Posterior vena cava (tissue), 2 donors: ENCODE data around the gene CTBS. TPM values are rescaled to one million over a fixed set of nuclear protein-coding genes. Genes with fewer than 3 reads are reported as not detected.

Source experiments
- DNase-seq: peaks from one replicate; pipeline ENCODE4 v3.0.0-alpha.2; 2020; ENCODE audit warnings: low spot score
- intact Hi-C, 2 donors: fragments of 100-400 bp; cut with DNase I; formaldehyde crosslinking; loops; one replicate each; pipeline versions ENCODE4 v1.14.1 to v1.14.2; 2022 to 2023
- long read RNA-seq, 2 donors: library from polyadenylated mRNA; unstranded; transcript quantifications; one replicate each; pipeline ENCODE4 v2.0.0, GENCODE V29; 2020 to 2021
- total RNA-seq, 2 donors: library from RNA; stranded (reverse); fragmentation: NEBNext Ultra II Directional; extraction: Animal tissue kit (Norgen Biotek cat#: 25700); gene quantifications; one replicate each; pipeline ENCODE4 v1.2.1, GENCODE V29; 2021
- donor health status: DM: yes; HTN: yes; CAD: no.
- donor health status: DM: yes; HTN: yes; CAD: no.

Gene CTBS
- total RNA-seq = 10 to 100 TPM; 20.5 to 23.5 TPM
- long read RNA-seq, donor 1, full-length matches to known transcripts = 5 of 13 reads
- long read RNA-seq, donor 1, partial matches to known transcripts = 4 of 13 reads
- long read RNA-seq, donor 1, other reads (novel, unspliced or antisense) = 4 of 13 reads
- long read RNA-seq, donor 2, full-length matches to known transcripts = 23 of 47 reads
- long read RNA-seq, donor 2, partial matches to known transcripts = 8 of 47 reads
- long read RNA-seq, donor 2, other reads (novel, unspliced or antisense) = 16 of 47 reads

GRCh38 chr1:84573967-84574842 lies at the start of gene CTBS:
Gene CTBS (minus strand): TSS chr1:84574440. CDS start chr1:84574415, 25 bp downstream.
- intact Hi-C loops = loop anchor here in 1 of 2 donors (10.0 kb wide), 1 partner anchor 69 kb away; the partner anchor contains the start of genes GNG5 and SPATA1
- peak; percentile 97 for DNase-seq

- intact Hi-C loops = no loop called here
- DNase-seq = peak; percentile 78
Measured at GRCh38 chr1:84621553-84621952, 47.3 kb upstream of the CTBS start.

- intact Hi-C loops = no loop called here
- DNase-seq = peak; percentile 93
Measured at GRCh38 chr1:84620720-84621313, 46.6 kb upstream of the CTBS start.

GRCh38 chr1:84619383-84620102 lies 45.3 kb upstream of the CTBS start:
- DNase-seq = no peak
- intact Hi-C loops = loop anchor here in 1 of 2 donors (10.0 kb wide), 1 partner anchor 165 kb away; no protein-coding TSS in a partner anchor

GRCh38 chr1:84617349-84617748 lies 43.1 kb upstream of the CTBS start:
- intact Hi-C loops = loop anchor here in 1 of 2 donors (10.0 kb wide), 1 partner anchor 163 kb away; no protein-coding TSS in a partner anchor
- no peak for DNase-seq

GRCh38 chr1:84615790-84616189 lies 41.5 kb upstream of the CTBS start:
- intact Hi-C loops = loop anchor here in 1 of 2 donors (10.0 kb wide), 1 partner anchor 161 kb away; no protein-coding TSS in a partner anchor
- DNase-seq = no peak

- intact Hi-C loops = loop anchor here in 1 of 2 donors (10.0 kb wide), 1 partner anchor 159 kb away; no protein-coding TSS in a partner anchor
- DNase-seq = no peak
Measured at GRCh38 chr1:84613887-84614286, 39.6 kb upstream of the CTBS start.

- DNase-seq = no peak
- intact Hi-C loops = loop anchor here in 1 of 2 donors (10.0 kb wide), 1 partner anchor 158 kb away; no protein-coding TSS in a partner anchor
Measured at GRCh38 chr1:84613026-84613425, 38.8 kb upstream of the CTBS start.

GRCh38 chr1:84611796-84612195 lies 37.6 kb upstream of the CTBS start:
- no peak for DNase-seq
- intact Hi-C loops = loop anchor here in 1 of 2 donors (10.0 kb wide), 1 partner anchor 157 kb away; no protein-coding TSS in a partner anchor

GRCh38 chr1:84611091-84611490 lies 36.9 kb upstream of the CTBS start:
- DNase-seq = no peak
- intact Hi-C loops = loop anchor here in 1 of 2 donors (10.0 kb wide), 1 partner anchor 156 kb away; no protein-coding TSS in a partner anchor

GRCh38 chr1:84606977-84607376 lies 32.7 kb upstream of the CTBS start:
- no peak for DNase-seq
- intact Hi-C loops = loop anchor here in 1 of 2 donors (10.0 kb wide), 1 partner anchor 152 kb away; no protein-coding TSS in a partner anchor

GRCh38 chr1:84605157-84605556 lies 30.9 kb upstream of the CTBS start:
- intact Hi-C loops = loop anchor here in 1 of 2 donors (10.0 kb wide), 1 partner anchor 150 kb away; no protein-coding TSS in a partner anchor
- DNase-seq = no peak

- peak; percentile 81 for DNase-seq
- intact Hi-C loops = loop anchor here in 1 of 2 donors (10.0 kb wide), 1 partner anchor 149 kb away; no protein-coding TSS in a partner anchor
Measured at GRCh38 chr1:84603941-84604830, 29.9 kb upstream of the CTBS start.

- no peak for DNase-seq
- intact Hi-C loops = loop anchor here in 1 of 2 donors (10.0 kb wide), 1 partner anchor 148 kb away; no protein-coding TSS in a partner anchor
Measured at GRCh38 chr1:84603223-84603622, 29.0 kb upstream of the CTBS start.

- intact Hi-C loops = loop anchor here in 1 of 2 donors (10.0 kb wide), 1 partner anchor 146 kb away; no protein-coding TSS in a partner anchor
- no peak for DNase-seq
Measured at GRCh38 chr1:84600796-84601195, 26.6 kb upstream of the CTBS start.

GRCh38 chr1:84598846-84599741 lies 24.9 kb upstream of the CTBS start:
- intact Hi-C loops = no loop called here

More at GRCh38 chr1:84598846-84599741, 24.9 kb upstream of the CTBS start:
- no peak for DNase-seq
